GM08714 (cell line): ENCODE data around the gene LEO1.

Source experiments
- H3K4me3 ChIP-seq: fragments of 200-500 bp; sonication (Bioruptor generic); 2 replicates; pipeline ENCODE4 v1.5.1; 2014; ENCODE audit warnings: mild to moderate bottlenecking, low read length, inconsistent platforms
- ZNF274 ChIP-seq: IDR thresholded peaks from 2 replicates; pipeline ENCODE4 v1.6.1; 2012; ENCODE audit warnings: mild to moderate bottlenecking, low read depth, low read length

Gene LEO1

DNA sequence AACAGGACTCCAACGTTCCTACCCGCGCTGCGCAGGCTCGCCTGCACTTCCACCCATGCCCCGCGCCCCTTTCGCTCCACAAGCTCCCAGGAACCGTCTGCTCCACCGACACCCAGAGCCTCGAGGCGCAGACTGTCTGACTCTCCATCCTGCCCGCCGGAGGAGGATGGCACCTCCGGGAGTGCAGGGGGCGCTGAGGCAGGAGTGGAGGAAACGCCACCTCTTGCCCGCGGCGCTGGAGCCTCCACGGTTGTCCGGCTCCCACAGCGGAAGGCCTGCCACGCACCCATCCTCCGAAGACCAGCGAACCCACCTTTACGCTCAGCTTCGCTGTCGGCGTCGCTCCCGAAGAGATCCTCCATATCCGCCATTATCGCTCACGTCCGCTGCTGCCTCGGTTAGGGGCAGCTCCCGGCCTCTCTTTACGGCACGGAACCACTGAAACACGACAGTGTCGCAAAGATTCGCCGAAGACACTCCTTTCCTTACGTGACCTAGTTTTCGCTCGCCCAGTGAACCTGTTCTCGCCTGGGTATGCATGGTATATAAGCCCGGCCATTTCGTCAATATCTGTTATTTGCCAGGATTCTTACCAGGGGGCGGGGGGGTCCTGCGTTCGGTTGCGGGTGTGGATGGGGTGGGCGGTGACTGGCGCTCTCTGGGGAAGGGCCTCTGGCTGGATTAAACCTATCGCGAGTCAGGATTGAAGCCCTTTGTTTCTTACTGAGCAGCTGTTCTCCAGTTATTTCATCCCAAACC lies at the start of gene LEO1:
Gene LEO1 (minus strand): TSS at position 404 of the 759 bp plus-strand sequence. CDS start 33 bp downstream, at position 371.
- no peak for TF ChIP-seq ZNF274
- peak within 1 kb of the TSS; percentile 93 for H3K4me3 ChIP-seq

DNA sequence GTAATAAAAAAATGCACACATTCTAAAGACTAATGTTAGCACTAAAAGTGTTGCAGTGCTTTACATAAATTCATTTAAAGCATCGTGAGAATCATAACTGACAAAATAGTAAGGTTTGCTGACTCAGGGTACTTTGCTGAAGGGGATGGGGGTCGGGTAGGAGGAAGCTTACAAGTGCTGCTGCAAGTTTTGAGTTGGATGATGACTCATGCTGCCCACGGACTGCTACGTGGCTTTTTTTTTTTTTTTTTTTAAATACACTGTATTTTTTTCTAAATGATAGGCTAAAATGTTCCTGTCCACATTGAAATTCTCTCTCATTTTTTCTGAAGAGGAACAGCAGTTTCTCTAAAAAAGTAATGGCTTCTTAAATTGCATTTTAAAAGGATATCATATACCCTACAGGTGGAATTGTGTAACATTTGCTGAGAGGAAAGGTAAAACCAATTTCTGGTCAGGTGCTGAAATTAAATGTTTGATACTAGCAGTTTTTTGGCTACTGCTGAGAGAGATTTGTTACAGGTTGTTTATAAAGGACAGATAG lies 49.6 kb upstream of the LEO1 start:
- no peak for TF ChIP-seq ZNF274

DNA sequence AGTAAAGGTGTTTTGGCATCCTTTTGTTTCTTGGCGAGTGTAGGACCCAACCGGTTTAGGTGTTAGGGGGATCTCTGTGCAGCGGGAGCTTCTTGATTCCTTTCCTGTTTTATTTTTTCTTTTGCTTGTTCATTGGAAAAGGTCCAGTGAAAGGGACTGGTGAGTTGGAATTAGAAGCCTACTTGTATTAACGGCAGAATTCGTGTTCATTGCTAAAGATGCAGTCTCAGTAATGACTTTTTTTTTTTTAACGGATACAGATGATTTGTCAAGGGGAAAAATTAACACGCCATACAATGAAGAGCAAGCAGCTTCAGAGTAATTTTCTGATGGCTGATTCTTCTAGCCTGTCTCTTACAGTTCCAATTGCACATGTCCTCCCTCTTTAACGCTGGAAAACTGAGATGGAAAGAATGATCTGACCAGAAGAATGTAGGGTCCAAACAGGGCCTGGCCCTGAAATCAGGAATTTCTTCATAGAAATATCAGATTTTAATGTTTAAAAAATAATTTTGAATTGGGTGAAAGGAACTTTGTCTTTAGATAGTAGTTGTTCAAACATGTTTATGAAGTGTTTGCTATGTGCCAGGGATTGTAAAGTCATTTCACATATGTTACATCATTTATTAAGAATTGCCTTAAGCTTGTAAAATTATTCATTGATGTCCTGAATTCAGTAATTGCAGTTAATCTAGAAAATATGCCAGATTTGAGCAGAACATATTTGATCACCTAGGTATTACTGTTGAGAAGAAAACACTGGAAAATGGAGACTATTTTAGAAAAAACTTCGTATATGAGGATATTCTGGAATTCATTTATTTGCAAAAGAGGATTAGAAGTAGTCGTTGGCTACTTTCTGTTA lies 48.9 kb upstream of the LEO1 start:
- TF ChIP-seq ZNF274 = no peak
- peak overlapping the region; percentile 98 for H3K4me3 ChIP-seq

More for the DNA sequence above, 49.6 kb upstream of the LEO1 start:
- peak overlapping the region; percentile 98 for H3K4me3 ChIP-seq

DNA sequence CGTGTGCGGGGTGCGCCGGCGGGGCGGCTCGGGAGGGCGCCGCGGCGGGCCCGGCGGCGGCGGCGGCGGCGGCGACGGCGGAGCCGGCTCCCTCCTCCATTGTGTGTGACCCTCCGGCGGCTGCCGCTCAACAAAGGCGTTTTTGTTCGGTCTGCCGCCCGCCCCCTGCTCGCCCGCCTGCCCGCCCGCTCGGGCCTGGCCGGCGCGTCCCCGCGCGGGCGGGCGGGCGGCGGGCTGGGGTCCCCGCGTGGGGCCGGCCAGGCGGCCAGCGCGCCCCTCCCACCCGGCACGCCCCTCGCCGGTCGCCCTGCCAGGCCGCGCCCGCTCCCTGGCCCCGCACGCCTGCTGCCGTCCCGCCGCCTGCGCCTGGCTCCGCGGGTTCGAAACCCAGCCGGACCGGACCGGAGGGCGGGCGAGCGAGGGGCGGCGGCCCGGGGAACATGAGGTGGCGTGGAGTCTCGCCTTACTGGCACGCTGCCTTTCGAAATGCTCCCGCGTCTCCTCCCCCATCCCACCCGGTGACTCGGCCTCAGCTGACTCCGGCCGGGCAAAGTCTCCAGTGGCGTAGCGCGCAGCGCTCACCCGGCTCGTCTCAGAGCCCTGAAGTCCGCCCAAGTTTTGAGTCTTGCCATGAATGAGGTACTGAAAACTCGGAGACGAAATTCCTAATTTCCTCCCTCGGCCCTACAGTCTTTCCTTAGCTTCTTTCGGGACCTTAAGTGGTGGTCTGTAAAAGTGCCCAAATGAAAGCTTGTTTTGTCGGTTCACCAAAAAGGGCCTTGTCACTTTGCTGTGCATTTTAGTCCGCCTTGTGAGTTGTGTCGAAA lies 48.0 kb upstream of the LEO1 start:
- peak overlapping the region; percentile 98 for H3K4me3 ChIP-seq
- TF ChIP-seq ZNF274 = no peak

DNA sequence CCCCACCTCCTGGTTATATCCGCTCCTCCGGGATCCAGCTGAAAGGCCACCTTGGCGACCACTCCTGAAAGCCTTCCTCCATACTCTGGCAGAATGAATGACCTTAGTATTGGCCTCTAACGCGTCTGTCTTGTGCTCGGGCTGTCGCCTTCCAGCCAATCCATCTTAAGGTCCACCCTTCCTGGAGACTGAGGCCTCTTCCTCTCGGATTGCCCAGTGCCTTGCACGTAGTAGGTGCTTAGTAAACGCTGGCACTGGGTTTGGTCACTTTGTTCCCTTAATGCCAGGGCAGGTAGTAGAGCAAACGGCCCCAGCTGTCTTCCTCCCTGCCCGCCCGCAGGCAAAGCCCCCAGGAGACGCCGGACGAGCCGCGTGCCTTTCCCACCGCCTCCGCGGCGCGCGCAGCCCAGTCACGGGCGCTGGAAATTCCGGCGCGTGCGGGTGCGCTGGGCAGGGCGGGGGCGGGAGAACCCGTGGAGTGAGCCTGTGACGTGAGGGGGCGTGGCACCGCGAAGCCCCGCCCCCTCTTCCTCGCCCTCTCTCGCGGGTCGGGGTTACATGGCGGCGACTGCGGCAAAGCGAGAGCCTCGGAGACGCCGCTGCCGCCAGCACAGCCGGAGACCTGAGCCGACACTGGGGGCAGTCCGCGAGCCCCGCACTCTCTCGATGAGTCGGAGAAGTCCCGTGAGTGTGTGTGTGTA lies 47.3 kb upstream of the LEO1 start, which contains the start of gene MAPK6:
Gene MAPK6 (plus strand): TSS at position 527 of the 701 bp plus-strand sequence. CDS start 27,242 bp downstream, outside the sequence.
- peak within 1 kb of the TSS; percentile 98 for H3K4me3 ChIP-seq
- TF ChIP-seq ZNF274 = no peak

DNA sequence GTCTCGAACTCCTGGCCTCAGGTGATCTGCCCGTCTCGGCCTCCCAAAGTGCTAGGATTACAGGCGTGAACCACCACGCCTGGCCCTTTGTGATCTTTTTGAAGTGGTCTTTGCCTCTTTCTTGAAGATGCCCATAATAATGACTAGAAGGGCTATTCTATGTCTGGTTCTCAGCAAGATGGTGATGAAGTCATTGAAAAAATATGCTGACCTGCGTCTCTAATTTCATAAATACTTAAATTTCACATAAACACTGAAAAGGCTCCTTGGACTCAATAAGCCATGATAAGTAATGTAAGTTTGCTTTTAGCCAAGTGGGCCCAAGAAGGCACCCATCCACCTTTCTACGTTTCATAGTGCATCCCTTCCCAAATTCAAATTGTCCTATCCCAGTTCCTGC lies 46.7 kb upstream of the LEO1 start:
- peak overlapping the region; percentile 98; the same call in 1 of the 2 replicates for H3K4me3 ChIP-seq
- TF ChIP-seq ZNF274 = no peak

DNA sequence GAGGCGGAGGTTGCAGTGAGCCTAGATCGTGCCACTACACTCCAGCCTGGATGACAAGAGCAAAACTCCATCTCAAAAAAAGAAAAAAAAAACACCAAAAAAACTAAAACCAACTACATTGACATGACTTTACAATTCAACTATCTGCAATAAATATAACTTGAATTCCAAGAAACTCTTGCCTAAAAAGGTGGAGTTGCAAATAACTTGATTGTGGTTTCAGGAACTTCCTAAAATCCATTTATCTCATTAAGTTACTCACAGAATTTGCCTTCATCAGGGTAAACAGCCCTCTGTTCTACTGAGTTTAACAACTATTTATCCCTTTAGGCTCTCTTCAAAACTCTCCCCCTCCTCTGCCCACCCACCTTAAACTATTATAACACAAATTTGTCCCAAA lies 44.7 kb upstream of the LEO1 start:
- no peak overlapping the region for H3K4me3 ChIP-seq
- TF ChIP-seq ZNF274 = no peak

DNA sequence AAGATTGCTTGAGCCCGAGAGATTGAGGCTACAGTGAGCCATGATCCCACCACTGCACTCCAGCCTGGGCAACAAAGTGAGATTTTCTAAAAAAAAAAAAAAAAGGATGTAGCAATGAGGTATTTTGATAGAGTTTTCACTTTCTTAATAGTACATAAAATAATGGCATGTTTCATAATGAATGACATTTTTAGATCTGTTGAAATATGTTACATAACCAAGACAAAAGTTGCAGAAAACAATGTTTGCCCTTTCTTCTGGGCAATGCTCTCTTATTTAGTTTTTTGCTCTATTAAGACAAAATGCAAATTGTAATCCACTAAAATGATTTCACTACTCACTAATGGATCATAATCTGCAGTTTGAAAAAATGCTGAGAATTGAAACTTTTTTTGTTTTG lies 43.0 kb upstream of the LEO1 start:
- TF ChIP-seq ZNF274 = no peak
- H3K4me3 ChIP-seq = no peak overlapping the region

DNA sequence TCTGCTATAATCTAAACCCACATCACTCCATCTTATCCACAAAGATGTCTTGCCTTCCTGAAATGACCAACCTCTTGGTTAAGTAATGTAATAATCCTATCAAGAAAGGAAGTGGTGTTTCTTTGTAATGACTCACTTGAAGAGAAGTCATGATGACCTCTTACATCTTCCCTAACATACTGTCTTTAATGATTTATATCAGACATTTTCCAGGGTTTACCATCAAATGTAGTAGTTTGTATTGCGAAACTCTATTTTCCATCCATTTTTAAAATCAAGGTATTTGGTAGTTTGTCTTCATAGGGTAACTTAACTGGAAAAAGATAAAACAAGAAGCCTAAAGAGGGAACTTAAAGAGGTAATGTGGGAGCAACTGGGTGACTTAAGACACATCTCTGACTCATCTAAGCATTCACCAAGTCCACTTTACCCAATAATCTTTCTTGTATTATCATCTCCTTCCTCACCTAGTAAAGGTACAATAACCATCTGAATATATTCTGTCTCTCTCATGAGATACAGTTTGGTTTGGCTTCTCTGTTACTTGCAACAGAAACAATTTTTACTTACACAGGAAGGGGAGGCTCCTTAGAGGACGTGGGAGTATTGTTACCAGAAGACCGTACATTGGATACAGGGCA lies 41.7 kb upstream of the LEO1 start:
- TF ChIP-seq ZNF274 = no peak
- no peak overlapping the region for H3K4me3 ChIP-seq

DNA sequence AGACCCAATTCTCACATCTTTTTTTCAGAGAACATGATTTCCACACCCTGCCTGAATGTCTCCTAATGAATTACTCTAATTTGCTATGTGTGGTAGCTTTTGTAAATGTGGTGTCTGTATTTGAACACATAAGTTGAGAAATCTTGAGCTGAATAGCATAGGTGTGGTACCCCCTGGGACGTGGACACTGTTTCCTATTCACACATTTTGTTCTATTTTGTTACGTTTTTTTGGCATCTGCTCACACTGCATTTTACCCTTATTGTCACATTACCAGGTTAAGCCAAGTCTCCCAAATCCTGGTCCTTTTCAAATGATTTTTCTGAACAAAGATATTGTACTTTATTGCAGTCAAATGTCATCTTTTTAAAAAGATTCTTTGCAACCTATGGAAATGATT lies 40.6 kb upstream of the LEO1 start:
- TF ChIP-seq ZNF274 = no peak
- H3K4me3 ChIP-seq = no peak overlapping the region

DNA sequence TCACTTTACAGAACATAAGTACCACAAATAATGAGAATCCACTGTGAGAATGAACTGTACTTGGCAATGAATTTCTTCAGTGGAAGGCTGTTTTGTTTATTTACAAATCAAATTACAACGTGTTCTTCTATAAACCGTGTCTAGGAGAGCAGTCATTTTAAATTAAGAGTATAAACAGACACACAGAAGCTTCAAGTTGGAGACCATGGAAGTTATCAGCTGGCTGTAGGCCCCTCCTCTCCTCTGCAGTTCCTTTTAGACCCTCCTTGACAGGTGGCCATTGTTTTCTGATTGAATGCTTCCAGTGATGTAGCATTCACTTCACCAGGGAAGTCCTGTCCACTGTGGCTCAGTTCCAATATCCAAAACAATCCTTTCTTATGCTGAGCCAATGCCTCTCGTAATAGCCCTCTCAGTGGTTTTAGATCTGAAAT lies 40.1 kb upstream of the LEO1 start:
- no peak for TF ChIP-seq ZNF274
- H3K4me3 ChIP-seq = no peak overlapping the region
